ENCODE data around the gene FAM13B. TPM values are rescaled to one million over a fixed set of nuclear protein-coding genes. Genes with fewer than 3 reads are reported as not detected.

FAM13B gene
- total and polyA plus RNA-seq, 9 of the 15 experiments (the other 6 are each of a cell fraction or from before 2014, with no cell fraction given) = 2.3 to 21.6 (median 14.1) TPM

DNA sequence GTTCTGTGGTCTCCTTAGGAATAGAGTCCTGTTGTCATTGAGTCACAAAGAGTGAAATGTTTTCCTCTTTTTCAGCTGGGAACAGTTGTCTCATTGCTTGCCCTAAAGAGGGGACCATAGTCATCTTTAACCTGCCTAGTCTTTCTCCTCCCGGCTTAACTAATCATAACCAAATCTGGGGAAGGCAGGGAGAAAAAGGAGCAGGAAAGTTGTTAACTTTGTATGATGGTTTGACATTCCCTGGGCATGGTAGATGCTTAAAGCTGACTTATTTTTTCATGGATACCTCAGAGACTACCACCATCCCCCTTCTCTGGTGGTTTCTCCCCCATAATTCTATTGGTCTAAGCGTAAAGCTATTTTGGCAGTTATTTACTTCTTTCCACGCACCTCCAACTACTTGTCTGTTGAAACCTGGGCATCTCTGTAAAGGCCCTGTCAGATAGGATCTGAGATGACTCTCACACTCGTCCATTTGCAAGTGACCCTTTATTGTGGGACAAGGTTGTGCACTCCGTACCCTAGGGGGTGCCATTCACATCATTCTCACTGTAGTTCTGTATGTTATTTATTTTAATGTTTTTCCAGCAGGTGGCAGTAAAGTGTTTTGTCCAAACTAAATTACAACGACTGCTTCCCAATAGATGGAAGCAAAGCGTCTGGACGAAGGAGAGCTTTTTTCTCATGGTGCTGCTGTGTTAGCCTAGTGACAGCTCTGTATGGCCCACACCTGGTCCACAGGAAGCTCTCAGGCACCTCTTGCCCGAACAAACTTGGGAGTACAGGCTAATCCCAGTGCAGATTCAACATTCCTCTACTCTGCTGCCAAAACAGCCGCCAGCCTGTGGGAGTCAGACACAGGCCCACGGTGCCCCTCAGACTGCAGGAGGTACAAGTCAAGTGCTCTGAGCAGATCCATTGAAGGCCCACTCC lies 3.0 kb upstream of the FAM13B start (continued):
- TF ChIP-seq CBX3 (IDR thresholded peaks at IDR 0.05; ENCODE audit: borderline replicate concordance in 1 of 2, low read length in 2 of 2) = peak in 1 of 2 experiments; percentile 92; a peak in 2 of 3 replicates
- peak; percentile 75; the same call in 1 of the 2 replicates for TF ChIP-seq TRIM28 (IDR thresholded peaks at IDR 0.05)
- 0 out of 2 replicates have a peak, but pooled peaks have one; percentile 44 for TF ChIP-seq ZNF75A (CRISPR knock-in tag; IDR thresholded peaks at IDR 0.05)
- 0 out of 2 replicates have a peak, but pooled peaks have one; percentile 11 for TF ChIP-seq ARID2 (IDR thresholded peaks at IDR 0.05)
- peak; percentile 50; the same call in 1 of the 2 replicates for TF ChIP-seq CREB1 (IDR thresholded peaks at IDR 0.05)
- peak; percentile 54; the same call in 1 of the 2 replicates for TF ChIP-seq CREB1 (CRISPR knock-in tag; IDR thresholded peaks at IDR 0.05)
- TF ChIP-seq KDM1A (IDR thresholded peaks at IDR 0.05) = 0 out of 4 replicates have a peak, but pooled peaks of 1 of the 2 experiments have one; percentile 19
- TF ChIP-seq NBN (IDR thresholded peaks at IDR 0.05; ENCODE audit: low read depth) = peak; percentile 71; the same call in 1 of the 2 replicates
- peak; percentile 17; the same call in 1 of the 2 replicates for TF ChIP-seq HLTF (IDR thresholded peaks at IDR 0.05)
- TF ChIP-seq, protein P1, sequence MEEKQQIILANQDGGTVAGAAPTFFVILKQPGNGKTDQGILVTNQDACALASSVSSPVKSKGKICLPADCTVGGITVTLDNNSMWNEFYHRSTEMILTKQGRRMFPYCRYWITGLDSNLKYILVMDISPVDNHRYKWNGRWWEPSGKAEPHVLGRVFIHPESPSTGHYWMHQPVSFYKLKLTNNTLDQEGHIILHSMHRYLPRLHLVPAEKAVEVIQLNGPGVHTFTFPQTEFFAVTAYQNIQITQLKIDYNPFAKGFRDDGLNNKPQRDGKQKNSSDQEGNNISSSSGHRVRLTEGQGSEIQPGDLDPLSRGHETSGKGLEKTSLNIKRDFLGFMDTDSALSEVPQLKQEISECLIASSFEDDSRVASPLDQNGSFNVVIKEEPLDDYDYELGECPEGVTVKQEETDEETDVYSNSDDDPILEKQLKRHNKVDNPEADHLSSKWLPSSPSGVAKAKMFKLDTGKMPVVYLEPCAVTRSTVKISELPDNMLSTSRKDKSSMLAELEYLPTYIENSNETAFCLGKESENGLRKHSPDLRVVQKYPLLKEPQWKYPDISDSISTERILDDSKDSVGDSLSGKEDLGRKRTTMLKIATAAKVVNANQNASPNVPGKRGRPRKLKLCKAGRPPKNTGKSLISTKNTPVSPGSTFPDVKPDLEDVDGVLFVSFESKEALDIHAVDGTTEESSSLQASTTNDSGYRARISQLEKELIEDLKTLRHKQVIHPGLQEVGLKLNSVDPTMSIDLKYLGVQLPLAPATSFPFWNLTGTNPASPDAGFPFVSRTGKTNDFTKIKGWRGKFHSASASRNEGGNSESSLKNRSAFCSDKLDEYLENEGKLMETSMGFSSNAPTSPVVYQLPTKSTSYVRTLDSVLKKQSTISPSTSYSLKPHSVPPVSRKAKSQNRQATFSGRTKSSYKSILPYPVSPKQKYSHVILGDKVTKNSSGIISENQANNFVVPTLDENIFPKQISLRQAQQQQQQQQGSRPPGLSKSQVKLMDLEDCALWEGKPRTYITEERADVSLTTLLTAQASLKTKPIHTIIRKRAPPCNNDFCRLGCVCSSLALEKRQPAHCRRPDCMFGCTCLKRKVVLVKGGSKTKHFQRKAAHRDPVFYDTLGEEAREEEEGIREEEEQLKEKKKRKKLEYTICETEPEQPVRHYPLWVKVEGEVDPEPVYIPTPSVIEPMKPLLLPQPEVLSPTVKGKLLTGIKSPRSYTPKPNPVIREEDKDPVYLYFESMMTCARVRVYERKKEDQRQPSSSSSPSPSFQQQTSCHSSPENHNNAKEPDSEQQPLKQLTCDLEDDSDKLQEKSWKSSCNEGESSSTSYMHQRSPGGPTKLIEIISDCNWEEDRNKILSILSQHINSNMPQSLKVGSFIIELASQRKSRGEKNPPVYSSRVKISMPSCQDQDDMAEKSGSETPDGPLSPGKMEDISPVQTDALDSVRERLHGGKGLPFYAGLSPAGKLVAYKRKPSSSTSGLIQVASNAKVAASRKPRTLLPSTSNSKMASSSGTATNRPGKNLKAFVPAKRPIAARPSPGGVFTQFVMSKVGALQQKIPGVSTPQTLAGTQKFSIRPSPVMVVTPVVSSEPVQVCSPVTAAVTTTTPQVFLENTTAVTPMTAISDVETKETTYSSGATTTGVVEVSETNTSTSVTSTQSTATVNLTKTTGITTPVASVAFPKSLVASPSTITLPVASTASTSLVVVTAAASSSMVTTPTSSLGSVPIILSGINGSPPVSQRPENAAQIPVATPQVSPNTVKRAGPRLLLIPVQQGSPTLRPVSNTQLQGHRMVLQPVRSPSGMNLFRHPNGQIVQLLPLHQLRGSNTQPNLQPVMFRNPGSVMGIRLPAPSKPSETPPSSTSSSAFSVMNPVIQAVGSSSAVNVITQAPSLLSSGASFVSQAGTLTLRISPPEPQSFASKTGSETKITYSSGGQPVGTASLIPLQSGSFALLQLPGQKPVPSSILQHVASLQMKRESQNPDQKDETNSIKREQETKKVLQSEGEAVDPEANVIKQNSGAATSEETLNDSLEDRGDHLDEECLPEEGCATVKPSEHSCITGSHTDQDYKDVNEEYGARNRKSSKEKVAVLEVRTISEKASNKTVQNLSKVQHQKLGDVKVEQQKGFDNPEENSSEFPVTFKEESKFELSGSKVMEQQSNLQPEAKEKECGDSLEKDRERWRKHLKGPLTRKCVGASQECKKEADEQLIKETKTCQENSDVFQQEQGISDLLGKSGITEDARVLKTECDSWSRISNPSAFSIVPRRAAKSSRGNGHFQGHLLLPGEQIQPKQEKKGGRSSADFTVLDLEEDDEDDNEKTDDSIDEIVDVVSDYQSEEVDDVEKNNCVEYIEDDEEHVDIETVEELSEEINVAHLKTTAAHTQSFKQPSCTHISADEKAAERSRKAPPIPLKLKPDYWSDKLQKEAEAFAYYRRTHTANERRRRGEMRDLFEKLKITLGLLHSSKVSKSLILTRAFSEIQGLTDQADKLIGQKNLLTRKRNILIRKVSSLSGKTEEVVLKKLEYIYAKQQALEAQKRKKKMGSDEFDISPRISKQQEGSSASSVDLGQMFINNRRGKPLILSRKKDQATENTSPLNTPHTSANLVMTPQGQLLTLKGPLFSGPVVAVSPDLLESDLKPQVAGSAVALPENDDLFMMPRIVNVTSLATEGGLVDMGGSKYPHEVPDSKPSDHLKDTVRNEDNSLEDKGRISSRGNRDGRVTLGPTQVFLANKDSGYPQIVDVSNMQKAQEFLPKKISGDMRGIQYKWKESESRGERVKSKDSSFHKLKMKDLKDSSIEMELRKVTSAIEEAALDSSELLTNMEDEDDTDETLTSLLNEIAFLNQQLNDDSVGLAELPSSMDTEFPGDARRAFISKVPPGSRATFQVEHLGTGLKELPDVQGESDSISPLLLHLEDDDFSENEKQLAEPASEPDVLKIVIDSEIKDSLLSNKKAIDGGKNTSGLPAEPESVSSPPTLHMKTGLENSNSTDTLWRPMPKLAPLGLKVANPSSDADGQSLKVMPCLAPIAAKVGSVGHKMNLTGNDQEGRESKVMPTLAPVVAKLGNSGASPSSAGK (IDR thresholded peaks at IDR 0.05) = no peak
- TF ChIP-seq, protein P2, sequence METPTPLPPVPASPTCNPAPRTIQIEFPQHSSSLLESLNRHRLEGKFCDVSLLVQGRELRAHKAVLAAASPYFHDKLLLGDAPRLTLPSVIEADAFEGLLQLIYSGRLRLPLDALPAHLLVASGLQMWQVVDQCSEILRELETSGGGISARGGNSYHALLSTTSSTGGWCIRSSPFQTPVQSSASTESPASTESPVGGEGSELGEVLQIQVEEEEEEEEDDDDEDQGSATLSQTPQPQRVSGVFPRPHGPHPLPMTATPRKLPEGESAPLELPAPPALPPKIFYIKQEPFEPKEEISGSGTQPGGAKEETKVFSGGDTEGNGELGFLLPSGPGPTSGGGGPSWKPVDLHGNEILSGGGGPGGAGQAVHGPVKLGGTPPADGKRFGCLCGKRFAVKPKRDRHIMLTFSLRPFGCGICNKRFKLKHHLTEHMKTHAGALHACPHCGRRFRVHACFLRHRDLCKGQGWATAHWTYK (CRISPR knock-in tag; IDR thresholded peaks at IDR 0.05) = no peak
- TF ChIP-seq, protein P3, sequence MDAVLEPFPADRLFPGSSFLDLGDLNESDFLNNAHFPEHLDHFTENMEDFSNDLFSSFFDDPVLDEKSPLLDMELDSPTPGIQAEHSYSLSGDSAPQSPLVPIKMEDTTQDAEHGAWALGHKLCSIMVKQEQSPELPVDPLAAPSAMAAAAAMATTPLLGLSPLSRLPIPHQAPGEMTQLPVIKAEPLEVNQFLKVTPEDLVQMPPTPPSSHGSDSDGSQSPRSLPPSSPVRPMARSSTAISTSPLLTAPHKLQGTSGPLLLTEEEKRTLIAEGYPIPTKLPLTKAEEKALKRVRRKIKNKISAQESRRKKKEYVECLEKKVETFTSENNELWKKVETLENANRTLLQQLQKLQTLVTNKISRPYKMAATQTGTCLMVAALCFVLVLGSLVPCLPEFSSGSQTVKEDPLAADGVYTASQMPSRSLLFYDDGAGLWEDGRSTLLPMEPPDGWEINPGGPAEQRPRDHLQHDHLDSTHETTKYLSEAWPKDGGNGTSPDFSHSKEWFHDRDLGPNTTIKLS (IDR thresholded peaks at IDR 0.05; ENCODE audit: borderline replicate concordance, low read depth) = 0 out of 2 replicates have a peak, but pooled peaks have one; percentile 23
